Progenitor cell of endocrine pancreas (in vitro differentiated cells): ENCODE results near the gene PGM2. TPM values are rescaled to one million over a fixed set of nuclear protein-coding genes. Genes with fewer than 3 reads are reported as not detected.
A peak's percentile ranks its signal among the peaks of the same experiment; 100 is the strongest.
"Not testable (repeated sequence)": the region's sequence is repeated elsewhere in the genome, so short reads cannot be mapped to it uniquely, and the experiment has no call there.

Experiments used
- DNase-seq: peaks from one replicate; pipeline ENCODE4 v3.0.0; 2021; ENCODE audit warnings: low spot score; ENCODE audit not compliant: unreplicated experiment
- H3K27ac Mint-ChIP-seq: 2 replicates; pipeline ENCODE4 v1.8.0; 2021; ENCODE audit warnings: mild to moderate bottlenecking, moderate library complexity, mixed read lengths
- H3K27me3 Mint-ChIP-seq: 2 replicates; pipeline ENCODE4 v1.8.0; 2021; ENCODE audit warnings: mixed read lengths
- H3K36me3 Mint-ChIP-seq: 2 replicates; pipeline ENCODE4 v1.8.0; 2022; ENCODE audit warnings: mixed read lengths; ENCODE audit not compliant: insufficient read depth
- H3K4me1 Mint-ChIP-seq: 2 replicates; pipeline ENCODE4 v1.8.0; 2021; ENCODE audit warnings: low read depth, mixed read lengths
- H3K4me3 Mint-ChIP-seq: 2 replicates; pipeline ENCODE4 v1.8.0; 2021; ENCODE audit warnings: low read depth, mild to moderate bottlenecking, moderate library complexity, mixed read lengths
- H3K9me3 Mint-ChIP-seq: 2 replicates; pipeline ENCODE4 v1.8.0; 2021; ENCODE audit warnings: low read depth, mixed read lengths
- long read RNA-seq: library from polyadenylated mRNA; unstranded; transcript quantifications from one replicate; pipeline ENCODE4 v2.0.0, GENCODE V29; 2020
- total RNA-seq: library from RNA; stranded (reverse); gene quantifications from 2 replicates; pipeline ENCODE4 v1.2.1, GENCODE V29; 2021
- TF ChIP-seq, protein P1 (sequence below): fragments of 200-600 bp; sonication (generic); IDR thresholded peaks from one replicate; pipeline ENCODE4 v1.5.0; 2021; ENCODE audit warnings: antibody characterized with exemption, mild to moderate bottlenecking; ENCODE audit not compliant: unreplicated experiment

PGM2 gene
- 25.9 and 31.9 TPM in 2 replicates for total RNA-seq
- long read RNA-seq, transcript PGM2-201 (14 exons, 3,264 nt): major isoform, 241 of 284 reads
- long read RNA-seq, partial matches to known transcripts: 18 of 284 reads
- long read RNA-seq, other reads (novel, unspliced or antisense): 25 of 284 reads

DNA sequence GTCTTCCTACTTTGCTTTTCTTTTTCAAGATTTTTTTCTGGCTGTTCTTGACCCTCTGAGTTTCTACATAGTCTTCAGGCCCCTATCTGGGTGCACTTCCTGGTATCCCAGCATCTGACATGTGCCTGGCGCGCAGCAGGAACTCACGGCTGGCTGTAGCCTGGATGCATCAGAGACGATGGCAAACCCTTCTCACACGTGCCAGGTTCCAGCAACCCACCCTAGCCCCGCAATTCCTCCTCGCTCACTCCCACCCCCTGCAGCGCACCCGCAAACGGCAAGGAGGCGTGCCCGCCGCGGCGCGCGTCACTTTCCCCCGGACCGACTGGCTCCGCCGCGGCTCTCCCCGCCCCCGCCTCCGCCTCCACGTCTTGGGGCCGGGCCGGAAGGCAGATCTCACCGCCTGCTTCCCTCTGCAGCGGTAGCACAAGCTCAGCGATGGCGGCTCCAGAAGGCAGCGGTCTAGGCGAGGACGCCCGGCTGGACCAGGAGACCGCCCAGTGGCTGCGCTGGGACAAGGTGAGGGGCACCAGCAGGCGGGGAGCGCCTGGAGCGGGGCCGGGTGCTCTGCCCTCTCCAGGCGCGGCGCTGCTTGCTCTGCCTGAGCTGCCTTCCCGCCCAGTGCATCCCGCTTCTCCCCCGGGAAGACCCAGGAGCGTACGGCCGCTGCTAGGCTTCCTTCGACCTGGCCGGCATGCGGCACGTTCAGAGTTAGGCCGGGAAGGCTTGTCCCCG lies at the start of gene PGM2:
Gene PGM2, plus strand, starts transcription at position 392 of the 735 bp plus-strand sequence. Its CDS starts 47 bp downstream, at position 439.
- H3K36me3 Mint-ChIP-seq: peaks cover 12% of the 10 kb centered on the region
- peak within 1 kb of the TSS; percentile 90 for H3K4me3 Mint-ChIP-seq
- H3K9me3 Mint-ChIP-seq: no peaks in the 10 kb centered on the region
- TF ChIP-seq, protein P1, sequence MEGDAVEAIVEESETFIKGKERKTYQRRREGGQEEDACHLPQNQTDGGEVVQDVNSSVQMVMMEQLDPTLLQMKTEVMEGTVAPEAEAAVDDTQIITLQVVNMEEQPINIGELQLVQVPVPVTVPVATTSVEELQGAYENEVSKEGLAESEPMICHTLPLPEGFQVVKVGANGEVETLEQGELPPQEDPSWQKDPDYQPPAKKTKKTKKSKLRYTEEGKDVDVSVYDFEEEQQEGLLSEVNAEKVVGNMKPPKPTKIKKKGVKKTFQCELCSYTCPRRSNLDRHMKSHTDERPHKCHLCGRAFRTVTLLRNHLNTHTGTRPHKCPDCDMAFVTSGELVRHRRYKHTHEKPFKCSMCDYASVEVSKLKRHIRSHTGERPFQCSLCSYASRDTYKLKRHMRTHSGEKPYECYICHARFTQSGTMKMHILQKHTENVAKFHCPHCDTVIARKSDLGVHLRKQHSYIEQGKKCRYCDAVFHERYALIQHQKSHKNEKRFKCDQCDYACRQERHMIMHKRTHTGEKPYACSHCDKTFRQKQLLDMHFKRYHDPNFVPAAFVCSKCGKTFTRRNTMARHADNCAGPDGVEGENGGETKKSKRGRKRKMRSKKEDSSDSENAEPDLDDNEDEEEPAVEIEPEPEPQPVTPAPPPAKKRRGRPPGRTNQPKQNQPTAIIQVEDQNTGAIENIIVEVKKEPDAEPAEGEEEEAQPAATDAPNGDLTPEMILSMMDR: peak; percentile 22
- peaks cover 3% of the 10 kb centered on the region for H3K27me3 Mint-ChIP-seq
- peak within 1 kb of the TSS; percentile 89 for H3K27ac Mint-ChIP-seq
- peaks cover 17% of the 10 kb centered on the region for H3K4me1 Mint-ChIP-seq
- peak; percentile 78 for DNase-seq

DNA sequence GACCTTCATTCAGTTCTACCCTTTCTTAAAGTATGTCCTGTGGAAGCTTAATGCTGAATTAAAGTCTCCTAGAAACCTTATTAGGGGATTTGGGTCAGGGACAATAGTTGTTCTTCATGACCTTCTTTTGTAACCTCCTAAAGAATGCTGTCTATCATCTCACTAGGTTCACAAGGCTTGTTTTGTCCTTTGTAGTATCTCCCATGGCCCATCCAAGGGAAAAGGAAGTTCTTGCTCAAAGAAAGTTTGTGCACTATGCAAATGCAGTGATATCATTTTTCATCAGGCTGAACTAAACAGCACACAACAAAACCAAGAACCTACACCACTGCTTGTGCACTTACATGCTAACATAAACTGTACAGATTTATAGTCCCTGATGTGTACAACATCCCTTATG lies 46.6 kb upstream of the PGM2 start:
- H3K36me3 Mint-ChIP-seq: no peaks in the 10 kb centered on the region
- H3K27me3 Mint-ChIP-seq: peaks cover 3% of the 10 kb centered on the region
- H3K27ac Mint-ChIP-seq: no peak overlapping the region
- no peak for DNase-seq
- H3K4me3 Mint-ChIP-seq: no peak overlapping the region
- peaks cover 4% of the 10 kb centered on the region for H3K9me3 Mint-ChIP-seq
- H3K4me1 Mint-ChIP-seq: peaks cover 11% of the 10 kb centered on the region
- TF ChIP-seq, protein P1: no peak

DNA sequence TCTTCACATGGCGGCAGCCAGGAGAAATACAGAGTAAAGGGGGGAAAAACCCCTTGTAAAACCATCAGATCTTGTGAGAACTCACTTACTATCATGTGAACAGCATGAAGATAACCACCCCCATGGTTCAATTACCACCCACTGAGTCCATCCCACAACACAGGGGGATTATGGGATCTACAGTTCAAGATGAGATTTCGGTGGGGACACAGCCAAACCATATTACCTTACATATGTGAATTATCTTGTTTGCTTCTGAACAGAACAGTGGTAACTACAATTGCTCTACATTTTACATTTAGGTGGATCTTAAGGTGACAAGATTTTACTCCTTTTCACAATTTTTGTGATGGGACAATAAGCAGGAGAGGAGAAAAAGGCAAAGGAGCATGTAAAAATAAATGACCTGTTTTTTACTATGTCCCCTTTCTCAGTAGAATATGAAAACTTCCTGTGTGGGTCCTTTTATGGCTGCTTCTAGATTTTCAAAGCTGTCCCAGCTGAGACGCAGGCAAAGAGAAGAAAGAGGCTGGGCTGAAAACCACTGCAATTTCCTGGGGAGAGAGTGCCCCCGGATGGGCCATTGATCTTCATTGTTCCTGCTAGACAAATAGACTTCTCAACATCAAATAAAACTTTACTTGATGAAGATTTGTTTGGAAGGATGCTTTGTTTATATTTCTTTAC lies 45.9 kb upstream of the PGM2 start:
- H3K4me1 Mint-ChIP-seq: peaks cover 11% of the 10 kb centered on the region
- H3K9me3 Mint-ChIP-seq: peaks cover 3% of the 10 kb centered on the region
- H3K27ac Mint-ChIP-seq: peak overlapping the region; percentile 15
- no peaks in the 10 kb centered on the region for H3K36me3 Mint-ChIP-seq
- peaks cover 3% of the 10 kb centered on the region for H3K27me3 Mint-ChIP-seq
- TF ChIP-seq, protein P1: no peak
- DNase-seq: no peak
- no peak overlapping the region for H3K4me3 Mint-ChIP-seq

DNA sequence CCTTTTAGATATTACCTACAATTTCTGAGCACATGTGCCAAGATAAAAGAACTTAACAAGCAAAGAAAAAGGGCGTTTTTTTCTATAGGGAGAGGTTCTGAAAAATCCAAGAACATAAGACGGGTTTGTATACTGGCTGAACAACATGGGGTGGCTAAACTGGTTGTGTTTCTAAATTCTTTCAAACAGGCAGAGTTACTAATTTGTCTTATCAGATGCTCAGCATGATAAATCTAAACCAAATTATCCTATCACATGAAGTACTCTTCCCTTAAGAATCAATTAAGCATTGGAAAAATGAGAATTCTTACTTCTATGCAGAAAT lies 45.4 kb upstream of the PGM2 start:
- peaks cover 3% of the 10 kb centered on the region for H3K9me3 Mint-ChIP-seq
- no peak overlapping the region for H3K4me3 Mint-ChIP-seq
- no peak for DNase-seq
- TF ChIP-seq, protein P1: no peak
- H3K4me1 Mint-ChIP-seq: peaks cover 11% of the 10 kb centered on the region
- no peaks in the 10 kb centered on the region for H3K36me3 Mint-ChIP-seq
- H3K27ac Mint-ChIP-seq: peak overlapping the region; percentile 15
- H3K27me3 Mint-ChIP-seq: peaks cover 3% of the 10 kb centered on the region

DNA sequence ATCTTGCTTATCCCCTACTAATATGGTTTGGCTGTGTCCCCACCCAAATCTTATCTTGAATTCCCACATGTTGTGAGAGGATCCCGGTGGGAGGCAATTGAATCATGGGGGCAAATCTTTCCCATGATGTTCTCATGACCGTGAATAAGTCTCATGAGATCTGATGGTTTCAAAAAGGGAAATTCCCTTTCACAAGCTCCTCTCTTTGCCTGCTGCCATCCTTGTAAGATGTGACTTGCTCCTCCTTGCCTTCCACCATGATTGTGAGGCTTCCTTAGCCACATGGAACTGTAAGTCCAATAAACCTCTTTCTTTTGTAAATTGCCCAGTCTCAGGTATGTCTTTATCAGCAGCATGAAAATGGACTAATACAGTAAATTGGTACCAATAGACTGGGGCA lies 40.2 kb upstream of the PGM2 start:
- DNase-seq, H3K36me3 Mint-ChIP-seq, H3K4me1 Mint-ChIP-seq, H3K27me3 Mint-ChIP-seq, H3K4me3 Mint-ChIP-seq, H3K27ac Mint-ChIP-seq: not testable (repeated sequence)
- peaks cover 14% of the 10 kb centered on the region for H3K9me3 Mint-ChIP-seq

DNA sequence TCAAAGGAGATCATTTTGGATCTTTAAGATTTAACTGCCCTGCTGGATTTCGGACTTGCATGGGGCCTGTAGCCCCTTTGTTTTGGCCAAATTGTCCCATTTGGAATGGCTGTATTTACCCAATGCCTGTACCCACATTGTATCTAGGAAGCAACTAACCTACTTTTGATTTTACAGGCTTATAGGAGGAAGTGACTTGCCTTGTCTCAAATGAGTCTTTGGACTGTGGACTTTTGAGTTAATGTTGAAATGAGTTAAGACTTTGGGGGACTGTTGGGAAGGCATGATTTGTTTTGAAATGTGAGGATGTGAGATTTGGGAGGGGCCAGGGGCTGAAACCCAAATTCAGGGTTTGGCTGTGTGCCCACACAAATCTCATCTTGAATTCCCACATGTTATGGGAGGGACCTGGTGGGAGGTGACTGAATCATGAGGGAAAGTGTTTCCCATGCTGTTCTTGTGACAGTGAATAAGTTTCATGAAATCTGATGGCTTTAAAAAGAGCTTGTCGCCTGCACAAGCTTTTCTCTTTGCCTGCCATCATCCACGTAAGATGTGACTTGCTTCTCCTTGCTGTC lies 38.5 kb upstream of the PGM2 start:
- H3K36me3 Mint-ChIP-seq, H3K4me1 Mint-ChIP-seq, H3K27ac Mint-ChIP-seq, H3K27me3 Mint-ChIP-seq, H3K4me3 Mint-ChIP-seq, DNase-seq: not testable (repeated sequence)
- peaks cover 16% of the 10 kb centered on the region for H3K9me3 Mint-ChIP-seq
